K562 (cell line): ENCODE data around the gene BAIAP2. TPM values are rescaled to one million over a fixed set of nuclear protein-coding genes. Genes with fewer than 3 reads are reported as not detected.

Experiments used
- CUX1 ChIP-seq: fragments of 200-800 bp; sonication (Bioruptor generic); IDR thresholded peaks from 2 replicates; pipeline ENCODE4 v1.6.1; 2016; ENCODE audit warnings: missing genetic modification characterization, missing compliant biosample characterization
- CXXC5 ChIP-seq: fragments of 250-450 bp; sonication (Bioruptor Pico); IDR thresholded peaks from 2 replicates; pipeline ENCODE4 v1.8.0; 2022; ENCODE audit warnings: inconsistent platforms, mild to moderate bottlenecking, moderate library complexity
- EP300 ChIP-seq: IDR thresholded peaks from 2 replicates; pipeline ENCODE4 v1.6.1; 2012; ENCODE audit warnings: low read length, improper control_type of control experiment
- HMGN3 ChIP-seq: IDR thresholded peaks from 2 replicates; pipeline ENCODE4 v1.6.1; 2011; ENCODE audit warnings: borderline replicate concordance, low read depth, mild to moderate bottlenecking, mixed read lengths, low read length; ENCODE audit not compliant: insufficient read length; ENCODE audit errors: extremely low read depth
- LEF1 ChIP-seq: fragments of 450-650 bp; IDR thresholded peaks from 2 replicates; pipeline ENCODE4 v1.6.1; 2016; ENCODE audit warnings: mild to moderate bottlenecking
- MYC ChIP-seq, 2 experiments: fragments of 250-450 bp in 1 of 2; sonication (Bioruptor Pico) in 1 of 2; IDR thresholded peaks; 2 replicates each; pipeline versions ENCODE4 v1.5.1 to v1.6.1; 2012 to 2021; ENCODE audit warnings: low read depth in 2 of 2, borderline replicate concordance in 1 of 2, improper control_type of control experiment in 1 of 2, low read length in 1 of 2, mild to moderate bottlenecking in 1 of 2, moderate library complexity in 1 of 2
- NFIC ChIP-seq: fragments of 450-650 bp; IDR thresholded peaks from 2 replicates; pipeline ENCODE4 v1.6.1; 2017; ENCODE audit warnings: mild to moderate bottlenecking, inconsistent platforms
- NFRKB ChIP-seq: fragments of 450-650 bp; IDR thresholded peaks from 2 replicates; pipeline ENCODE4 v1.6.1; 2016; ENCODE audit warnings: low read depth
- NUFIP1 ChIP-seq: fragments of 450-650 bp; IDR thresholded peaks from 2 replicates; pipeline ENCODE4 v1.6.1; 2018; ENCODE audit not compliant: partially characterized antibody
- RAD51 ChIP-seq: fragments of 450-650 bp; IDR thresholded peaks from 2 replicates; pipeline ENCODE4 v1.7.1; 2016; ENCODE audit warnings: low read depth, mild to moderate bottlenecking, borderline replicate concordance
- RFX5 ChIP-seq: IDR thresholded peaks from 2 replicates; pipeline ENCODE4 v1.6.1; 2011; ENCODE audit warnings: low read depth, mild to moderate bottlenecking, improper control_type of control experiment, low read length
- RNF219 ChIP-seq: fragments of 250-450 bp; sonication (Bioruptor Pico); IDR thresholded peaks from 2 replicates; pipeline ENCODE4 v1.5.0; 2022; ENCODE audit warnings: mild to moderate bottlenecking
- SLC30A9 ChIP-seq: fragments of 250-450 bp; sonication (Bioruptor Pico); IDR thresholded peaks from 2 replicates; pipeline ENCODE4 v1.8.0; 2022; ENCODE audit warnings: mild to moderate bottlenecking, moderate library complexity
- STAG1 ChIP-seq: sonication (generic); formaldehyde crosslinking; IDR thresholded peaks from 2 replicates; pipeline ENCODE4 v1.5.0; 2020; ENCODE audit warnings: missing genetic modification reagents, borderline replicate concordance
- XRCC3 ChIP-seq: fragments of 450-650 bp; IDR thresholded peaks from 2 replicates; pipeline ENCODE4 v1.6.1; 2017; ENCODE audit warnings: mild to moderate bottlenecking, moderate library complexity
- ZFPM2 ChIP-seq: fragments of 250-450 bp; sonication (Bioruptor Pico); IDR thresholded peaks from 2 replicates; pipeline ENCODE4 v1.5.1; 2022; ENCODE audit warnings: mild to moderate bottlenecking
- ZNF280B ChIP-seq: fragments of 250-450 bp; sonication (Bioruptor Pico); IDR thresholded peaks from 2 replicates; pipeline ENCODE4 v1.5.1; 2021; ENCODE audit warnings: mild to moderate bottlenecking
- ZNF511 ChIP-seq: sonication (generic); formaldehyde crosslinking; IDR thresholded peaks from 2 replicates; pipeline ENCODE4 v1.8.0; 2022; ENCODE audit warnings: mild to moderate bottlenecking, missing genetic modification reagents
- polyA plus RNA-seq, 8 experiments: library from polyadenylated mRNA; depleted of rRNA in 4 of 8; stranded (reverse) in 5 of 8; unstranded in 3 of 8; fragments of >200 nt; fragmentation: Nextera tagmentation in 2 of 8; fragmentation: Illumina TruSeq in 1 of 8; extraction: Ambion mirVana in 2 of 8; extraction: Trizol in 1 of 8; gene quantifications; 2 replicates each; pipeline versions ENCODE4 v1.2.1 to v1.2.3, GENCODE V29; 2011 to 2014; ENCODE audit warnings: inconsistent platforms in 1 of 8, missing spikeins in 1 of 8
- total RNA-seq, 7 experiments: library from RNA; depleted of rRNA in 6 of 7; stranded (reverse); fragments of >200 nt in 6 of 7; fragmentation: Illumina TruSeq in 2 of 7; extraction: Trizol in 2 of 7; gene quantifications; 2 replicates each; pipeline versions ENCODE4 v1.2.1 to v1.2.3, GENCODE V29; 2011 to 2021; ENCODE audit warnings: low replicate concordance in 1 of 7

The BAIAP2 gene
- total and polyA plus RNA-seq, 9 of the 15 experiments (the other 6 are each of a cell fraction or from before 2014, with no cell fraction given), result 2.3 to 51.6 (median 18.4) TPM

- no peak for TF ChIP-seq NUFIP1
- TF ChIP-seq LEF1, result peak; percentile 73
- no peak for TF ChIP-seq STAG1
- TF ChIP-seq ZNF280B (CRISPR knock-in tag), result no peak
- no peak for TF ChIP-seq NFIC
- TF ChIP-seq CXXC5 (CRISPR knock-in tag), result peak; percentile 69
- TF ChIP-seq SLC30A9, result no peak
- no peak for TF ChIP-seq CUX1 (CRISPR knock-in tag)
- TF ChIP-seq XRCC3, result no peak
- TF ChIP-seq RFX5, result no peak
- peak; percentile 77 for TF ChIP-seq HMGN3
- TF ChIP-seq RNF219 (CRISPR knock-in tag), result no peak
- TF ChIP-seq RAD51, result peak; percentile 55
- no peak for TF ChIP-seq ZFPM2 (CRISPR knock-in tag)
- TF ChIP-seq EP300, result peak; percentile 40; the same call in 1 of the 2 replicates
- no peak for TF ChIP-seq NFRKB
- no peak for TF ChIP-seq ZNF511 (CRISPR knock-in tag)
- peak; percentile 52; the same call in 1 of the 2 replicates for TF ChIP-seq MYC (IDR thresholded peaks at IDR 0.05; ENCODE audit: low read depth, low read length)
- TF ChIP-seq MYC (CRISPR knock-in tag; IDR thresholded peaks at IDR 0.05; ENCODE audit: borderline replicate concordance, low read depth), result no peak
These were observed 22.3 kb downstream of the BAIAP2 start (continued) for GRCh38 chr17:81057079-81057730.
